HEK293T (cell line): Measurements from ENCODE around the gene PLD1.

Experiments
- ARNT ChIP-seq: fragments of 450-650 bp; IDR thresholded peaks from 2 replicates; pipeline ENCODE4 v1.6.1; 2017; ENCODE audit warnings: mild to moderate bottlenecking
- BHLHE40 ChIP-seq: fragments of 450-650 bp; IDR thresholded peaks from 2 replicates; pipeline ENCODE4 v1.6.1; 2016; ENCODE audit warnings: mild to moderate bottlenecking, moderate library complexity, borderline replicate concordance
- ELF4 ChIP-seq: fragments of 450-650 bp; IDR thresholded peaks from 2 replicates; pipeline ENCODE4 v1.6.1; 2017; ENCODE audit warnings: antibody characterized with exemption
- FOXK2 ChIP-seq: fragments of 450-650 bp; IDR thresholded peaks from 2 replicates; pipeline ENCODE4 v1.6.1; 2016; ENCODE audit warnings: mild to moderate bottlenecking
- FOXM1 ChIP-seq: fragments of 450-650 bp; IDR thresholded peaks from 2 replicates; pipeline ENCODE4 v1.6.1; 2017; ENCODE audit warnings: mild to moderate bottlenecking, borderline replicate concordance
- HDGF ChIP-seq: fragments of 450-650 bp; IDR thresholded peaks from 2 replicates; pipeline ENCODE4 v1.6.1; 2017; ENCODE audit warnings: antibody characterized with exemption, borderline replicate concordance
- L3MBTL2 ChIP-seq: fragments of 450-650 bp; conservative IDR thresholded peaks from 2 replicates; pipeline ENCODE4 v1.6.1; 2016; ENCODE audit warnings: mild to moderate bottlenecking
- LEF1 ChIP-seq: fragments of 450-650 bp; IDR thresholded peaks from 2 replicates; pipeline ENCODE4 v1.6.1; 2017; ENCODE audit warnings: mild to moderate bottlenecking, borderline replicate concordance
- NFRKB ChIP-seq: fragments of 450-650 bp; IDR thresholded peaks from 2 replicates; pipeline ENCODE4 v1.6.1; 2016; ENCODE audit warnings: mild to moderate bottlenecking, moderate library complexity
- PKNOX1 ChIP-seq: fragments of 450-650 bp; IDR thresholded peaks from 2 replicates; pipeline ENCODE4 v1.6.1; 2016
- SP1 ChIP-seq: fragments of 450-650 bp; IDR thresholded peaks from 2 replicates; pipeline ENCODE4 v1.6.1; 2017
- SUZ12 ChIP-seq: fragments of 450-650 bp; IDR thresholded peaks from 2 replicates; pipeline ENCODE4 v1.6.1; 2016; ENCODE audit warnings: mild to moderate bottlenecking
- TARDBP ChIP-seq: fragments of 450-650 bp; IDR thresholded peaks from 2 replicates; pipeline ENCODE4 v1.6.1; 2016

- TF ChIP-seq PKNOX1 (no peak), ELF4 (no peak), L3MBTL2 (no peak), BHLHE40 (no peak), TARDBP (no peak), FOXM1 (no peak), SUZ12 (no peak), ARNT (no peak), SP1 (no peak), NFRKB (no peak), LEF1 (no peak), FOXK2 (no peak), HDGF (no peak)
These were observed 1.6 kb upstream of the PLD1 start for GRCh38 chr3:171811913-171812335.
